SKM-1 treated with dmso at 0.1 percent for 144 hours (cell line): ENCODE data around the gene ZNF653.
"Not testable (repeated sequence)": the region's sequence is repeated elsewhere in the genome, so short reads cannot be mapped to it uniquely, and the experiment has no call there.

Experiments
- DNase-seq: peaks from one replicate; lab custom pipeline; 2025; ENCODE audit not compliant: unreplicated experiment; lab: John Stamatoyannopoulos, UW

The ZNF653 gene

GRCh38 chr19:11481534-11482383, 23.9 kb downstream of the ZNF653 start:
- DNase-seq: peak; percentile 65

GRCh38 chr19:11480715-11481533, 24.7 kb downstream of the ZNF653 start, which contains the start of gene ELAVL3:
Gene ELAVL3, minus strand, starts transcription at chr19:11481046. Its CDS starts 438 bp downstream, at chr19:11480608.
- no peak for DNase-seq

- DNase-seq: no peak
These were observed 25.5 kb downstream of the ZNF653 start for GRCh38 chr19:11479898-11480714.

GRCh38 chr19:11479090-11479897, 26.3 kb downstream of the ZNF653 start:
- DNase-seq: no peak

- peak; percentile 7 for DNase-seq
These were observed 27.2 kb downstream of the ZNF653 start for GRCh38 chr19:11478167-11479089.

- DNase-seq: no peak
These were observed 29.8 kb downstream of the ZNF653 start for GRCh38 chr19:11475861-11476260.

GRCh38 chr19:11475343-11475742, 30.3 kb downstream of the ZNF653 start:
- not testable (repeated sequence) for DNase-seq

GRCh38 chr19:11473725-11474124, 31.9 kb downstream of the ZNF653 start:
- no peak for DNase-seq

GRCh38 chr19:11468266-11468845, 37.3 kb downstream of the ZNF653 start:
- not testable (repeated sequence) for DNase-seq

- DNase-seq: no peak
These were observed 40.0 kb downstream of the ZNF653 start for GRCh38 chr19:11465600-11465999.

GRCh38 chr19:11464333-11465265, 41.0 kb downstream of the ZNF653 start:
- no peak for DNase-seq

GRCh38 chr19:11463391-11463790, 42.2 kb downstream of the ZNF653 start:
- no peak for DNase-seq

GRCh38 chr19:11461453-11461852, 44.2 kb downstream of the ZNF653 start:
- no peak for DNase-seq

GRCh38 chr19:11460207-11460606, 45.4 kb downstream of the ZNF653 start:
- DNase-seq: no peak

GRCh38 chr19:11458912-11459311, 46.7 kb downstream of the ZNF653 start:
- not testable (repeated sequence) for DNase-seq

- DNase-seq: no peak
These were observed 47.3 kb downstream of the ZNF653 start for GRCh38 chr19:11458236-11458900.

- DNase-seq: no peak
These were observed 47.8 kb downstream of the ZNF653 start for GRCh38 chr19:11457831-11458230.
